GM10248 (cell line): ENCODE results near the gene CEP83.

ENCODE experiments used
- CTCF ChIA-PET: fragments of 300-600 bp; sonication (Branson Sonifier 250); formaldehyde crosslinking; extraction: SDS; loops from one replicate; lab custom pipeline; 2021; ENCODE audit warnings: antibody characterized with exemption; lab: Yijun Ruan, JAX
- POLR2A ChIA-PET: fragments of 350-650 bp; sonication (Branson Sonifier 250); formaldehyde crosslinking; extraction: SDS; loops from one replicate; lab custom pipeline; 2020; ENCODE audit warnings: antibody characterized with exemption; lab: Yijun Ruan, JAX
- DNase-seq: peaks from one replicate; pipeline ENCODE4 v3.0.0; 2012; ENCODE audit errors: extremely low spot score
- TF ChIP-seq, protein P1 (sequence below): IDR thresholded peaks from 2 replicates; pipeline ENCODE4 v1.5.1; 2012; ENCODE audit warnings: mild to moderate bottlenecking, low read depth; ENCODE audit errors: extremely low read depth, missing control alignments, control extremely low read depth

CEP83 gene

GRCh38 chr12:94272280-94272679 lies 187.4 kb downstream of the CEP83 start:
- ChIA-PET CTCF (no interaction called here), POLR2A (no interaction called here)
- TF ChIP-seq, protein P1, sequence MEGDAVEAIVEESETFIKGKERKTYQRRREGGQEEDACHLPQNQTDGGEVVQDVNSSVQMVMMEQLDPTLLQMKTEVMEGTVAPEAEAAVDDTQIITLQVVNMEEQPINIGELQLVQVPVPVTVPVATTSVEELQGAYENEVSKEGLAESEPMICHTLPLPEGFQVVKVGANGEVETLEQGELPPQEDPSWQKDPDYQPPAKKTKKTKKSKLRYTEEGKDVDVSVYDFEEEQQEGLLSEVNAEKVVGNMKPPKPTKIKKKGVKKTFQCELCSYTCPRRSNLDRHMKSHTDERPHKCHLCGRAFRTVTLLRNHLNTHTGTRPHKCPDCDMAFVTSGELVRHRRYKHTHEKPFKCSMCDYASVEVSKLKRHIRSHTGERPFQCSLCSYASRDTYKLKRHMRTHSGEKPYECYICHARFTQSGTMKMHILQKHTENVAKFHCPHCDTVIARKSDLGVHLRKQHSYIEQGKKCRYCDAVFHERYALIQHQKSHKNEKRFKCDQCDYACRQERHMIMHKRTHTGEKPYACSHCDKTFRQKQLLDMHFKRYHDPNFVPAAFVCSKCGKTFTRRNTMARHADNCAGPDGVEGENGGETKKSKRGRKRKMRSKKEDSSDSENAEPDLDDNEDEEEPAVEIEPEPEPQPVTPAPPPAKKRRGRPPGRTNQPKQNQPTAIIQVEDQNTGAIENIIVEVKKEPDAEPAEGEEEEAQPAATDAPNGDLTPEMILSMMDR, result no peak
- DNase-seq, result no peak

DNA sequence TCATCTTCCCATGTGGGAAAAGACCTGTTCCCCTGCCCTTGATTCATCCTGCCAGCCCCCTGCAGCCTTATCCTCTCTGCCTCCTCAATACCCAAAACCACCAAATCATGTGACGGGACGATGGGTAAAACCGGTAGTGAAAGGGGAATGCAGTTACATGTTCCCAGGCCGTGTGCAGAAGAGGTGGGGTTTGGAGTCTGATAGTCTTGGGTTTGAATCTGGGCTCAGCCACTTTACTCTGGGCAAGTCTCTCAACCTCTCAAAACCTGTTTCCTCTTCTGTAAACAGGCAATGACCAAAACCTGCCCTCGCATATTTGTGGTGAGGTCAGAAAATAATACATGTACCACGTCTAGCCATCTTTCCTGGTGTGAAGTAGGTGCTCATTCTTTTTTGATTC lies 188.3 kb downstream of the CEP83 start:
- POLR2A ChIA-PET, result no interaction called here
- peak; percentile 35 for DNase-seq
- TF ChIP-seq, protein P1, result no peak
- CTCF ChIA-PET, result no interaction called here

GRCh38 chr12:94269316-94269999 lies 190.2 kb downstream of the CEP83 start:
- TF ChIP-seq, protein P1, result no peak
- POLR2A ChIA-PET, result no interaction called here
- DNase-seq, result no peak
- CTCF ChIA-PET, result no interaction called here

DNA sequence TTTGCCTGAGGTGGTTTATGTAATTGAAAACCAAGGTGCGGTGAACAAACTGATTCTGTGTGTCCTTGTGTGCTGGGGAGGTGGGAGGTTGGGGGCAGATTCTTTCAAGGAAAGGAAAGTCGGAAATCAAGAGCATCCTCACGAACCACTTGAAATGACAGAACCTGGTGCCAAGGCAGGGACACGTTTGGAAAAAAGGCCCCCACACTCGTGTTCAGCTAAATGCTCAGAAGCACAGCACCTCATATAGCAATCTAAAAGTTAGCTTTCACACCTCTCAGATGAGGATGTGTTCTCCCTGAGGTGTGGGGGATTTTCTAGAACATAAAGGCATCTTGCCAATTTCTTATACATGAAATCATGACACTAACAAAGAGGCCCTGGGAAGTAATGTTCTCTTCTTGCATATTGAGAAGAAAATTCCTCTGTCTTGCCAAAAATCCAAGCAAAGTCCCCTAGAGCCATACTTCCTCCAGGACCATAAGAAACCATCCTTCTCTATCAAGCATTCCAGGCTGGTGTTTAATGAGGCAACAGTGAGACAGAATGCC lies 191.7 kb downstream of the CEP83 start:
- TF ChIP-seq, protein P1, result no peak
- no peak for DNase-seq
- ChIA-PET POLR2A (no interaction called here), CTCF (no interaction called here)

- TF ChIP-seq, protein P1, result no peak
- ChIA-PET CTCF (no interaction called here), POLR2A (no interaction called here)
- DNase-seq, result no peak
These were observed 192.2 kb downstream of the CEP83 start for GRCh38 chr12:94267537-94267872.

GRCh38 chr12:94266796-94267536 lies 192.7 kb downstream of the CEP83 start:
- CTCF ChIA-PET, result interaction anchor here (1.4 kb wide), 1 partner anchor 17 kb away, joined by 5 read pairs; no protein-coding TSS in a partner anchor
- POLR2A ChIA-PET, result no interaction called here
- TF ChIP-seq, protein P1, result no peak
- no peak for DNase-seq
